SK-N-SH (cell line): ENCODE results near the gene LGR5. TPM values are rescaled to one million over a fixed set of nuclear protein-coding genes. Genes with fewer than 3 reads are reported as not detected.

Source experiments
- CTCF ChIA-PET: fragments of 300-600, 350-600 bp; formaldehyde crosslinking; extraction: SDS; loops from one replicate; lab custom pipeline; 2021; lab: Yijun Ruan, JAX
- POLR2A ChIA-PET: fragments of 350-600 bp; sonication (Branson Sonifier 250); formaldehyde crosslinking; extraction: SDS; loops from one replicate; lab custom pipeline; 2020; ENCODE audit warnings: antibody characterized with exemption, inconsistent platforms; lab: Yijun Ruan, JAX
- DNase-seq: peaks from one replicate; pipeline ENCODE4 v3.0.0; 2012
- H2AFZ ChIP-seq: fragments of 200-600 bp; sonication (generic); 2 replicates; pipeline ENCODE4 v1.8.1; 2016; ENCODE audit warnings: antibody characterized with exemption, mild to moderate bottlenecking, low read depth
- H3F3A ChIP-seq: fragments of 200-600 bp; sonication (generic); replicated peaks from 2 replicates; pipeline ENCODE3; 2016; ENCODE audit warnings: antibody characterized with exemption, mild to moderate bottlenecking; ENCODE audit not compliant: insufficient read depth
- H3K27ac ChIP-seq, 2 experiments: fragments of 200-500 bp in 1 of 2; fragments of 200-600 bp in 1 of 2; sonication (Bioruptor generic) in 1 of 2; sonication (generic), shearing (Covaris generic) in 1 of 2; 2 replicates each; pipeline versions ENCODE4 v1.5.1 to v1.6.1; 2014 to 2016; ENCODE audit warnings: low read depth in 2 of 2, inconsistent platforms in 1 of 2, low read length in 1 of 2, mild to moderate bottlenecking in 1 of 2, mixed read lengths in 1 of 2
- H3K27me3 ChIP-seq: fragments of 200-600 bp; sonication (generic), shearing (Covaris generic); 2 replicates; pipeline ENCODE4 v1.6.1; 2016; ENCODE audit warnings: mixed run types; ENCODE audit not compliant: insufficient read depth
- H3K36me3 ChIP-seq, 2 experiments: fragments of 200-500 bp in 1 of 2; fragments of 200-600 bp in 1 of 2; sonication (Bioruptor generic) in 1 of 2; sonication (generic) in 1 of 2; replicated peaks in 1 of 2; 2 replicates each; pipeline versions ENCODE3 to v1.5.1; 2014 to 2016; ENCODE audit warnings: low read length in 1 of 2, mild to moderate bottlenecking in 1 of 2; ENCODE audit not compliant: insufficient read depth in 2 of 2, control insufficient read depth in 1 of 2
- H3K4me1 ChIP-seq, 2 experiments: fragments of 200-500 bp in 1 of 2; fragments of 200-600 bp in 1 of 2; sonication (Bioruptor generic) in 1 of 2; sonication (generic), shearing (Covaris generic) in 1 of 2; 2 replicates each; pipeline versions ENCODE4 v1.5.1 to v1.6.1; 2014 to 2016; ENCODE audit warnings: low read depth in 1 of 2, low read length in 1 of 2, mixed run types in 1 of 2; ENCODE audit not compliant: insufficient read depth in 2 of 2, control insufficient read depth in 1 of 2
- H3K4me2 ChIP-seq: fragments of 200-600 bp; sonication (generic), shearing (Covaris generic); 2 replicates; pipeline ENCODE4 v1.6.1; 2017; ENCODE audit warnings: mixed run types
- H3K4me3 ChIP-seq, 2 experiments: fragments of 200-500 bp in 1 of 2; fragments of 200-600 bp in 1 of 2; sonication (Bioruptor generic) in 1 of 2; sonication (generic), shearing (Covaris generic) in 1 of 2; 2 replicates each; pipeline versions ENCODE4 v1.5.1 to v1.8.1; 2014 to 2016; ENCODE audit warnings: low read depth in 2 of 2, inconsistent platforms in 1 of 2, low read length in 1 of 2, mild to moderate bottlenecking in 1 of 2, mixed read lengths in 1 of 2, moderate library complexity in 1 of 2
- H3K79me2 ChIP-seq: fragments of 200-600 bp; sonication (generic); 2 replicates; pipeline ENCODE4 v1.8.1; 2017; ENCODE audit warnings: mild to moderate bottlenecking; ENCODE audit not compliant: insufficient read depth
- H3K9ac ChIP-seq: fragments of 200-600 bp; sonication (generic); 2 replicates; pipeline ENCODE4 v1.6.1; 2017; ENCODE audit warnings: mixed run types
- H3K9me2 ChIP-seq: fragments of 200-600 bp; sonication (generic); 2 replicates; pipeline ENCODE4 v1.6.1; 2017; ENCODE audit warnings: mixed run types
- H3K9me3 ChIP-seq: fragments of 200-600 bp; sonication (generic); 2 replicates; pipeline ENCODE4 v1.6.1; 2017; ENCODE audit warnings: mixed run types, mild to moderate bottlenecking, moderate library complexity
- H4K20me1 ChIP-seq: fragments of 200-600 bp; sonication (generic); 2 replicates; pipeline ENCODE4 v1.6.1; 2017; ENCODE audit warnings: mild to moderate bottlenecking, mixed run types; ENCODE audit not compliant: insufficient read depth
- CHD2 ChIP-seq: fragments of 150-350 bp; IDR thresholded peaks from 2 replicates; pipeline ENCODE4 v1.6.1; 2018; ENCODE audit warnings: low read length; ENCODE audit not compliant: partially characterized antibody
- CTCF ChIP-seq: fragments of 200-600 bp; sonication (generic); IDR thresholded peaks from 2 replicates; pipeline ENCODE4 v1.6.1; 2017; ENCODE audit warnings: antibody characterized with exemption, mild to moderate bottlenecking, moderate library complexity
- EP300 ChIP-seq, 2 experiments: IDR thresholded peaks; 2 replicates each; pipeline versions ENCODE4 v1.4.0 to v1.6.1; 2012; ENCODE audit warnings: borderline replicate concordance in 1 of 2, low read depth in 1 of 2, low read length in 1 of 2
- FOXM1 ChIP-seq: IDR thresholded peaks from 2 replicates; pipeline ENCODE4 v1.4.0; 2012; ENCODE audit warnings: low read depth, mild to moderate bottlenecking
- IRF3 ChIP-seq: fragments of 150-350 bp; IDR thresholded peaks from 2 replicates; pipeline ENCODE4 v1.6.1; 2016; ENCODE audit warnings: mild to moderate bottlenecking, low read depth, low read length
- JUND ChIP-seq: IDR thresholded peaks from 2 replicates; pipeline ENCODE4 v1.4.0; 2012
- NRF1 ChIP-seq: IDR thresholded peaks from 2 replicates; pipeline ENCODE4 v1.6.1; 2012; ENCODE audit warnings: low read depth, mild to moderate bottlenecking, low read length
- RAD21 ChIP-seq: IDR thresholded peaks from 2 replicates; pipeline ENCODE4 v1.6.1; 2012; ENCODE audit warnings: mild to moderate bottlenecking, low read length
- TAF1 ChIP-seq: IDR thresholded peaks from 2 replicates; pipeline ENCODE4 v1.6.1; 2012; ENCODE audit warnings: low read depth, mild to moderate bottlenecking, low read length, moderate library complexity, borderline replicate concordance
- YY1 ChIP-seq: IDR thresholded peaks from 2 replicates; pipeline ENCODE4 v1.4.0; 2012; ENCODE audit warnings: low read depth, mild to moderate bottlenecking
- WGBS: methylation state at CpG from one replicate; pipeline ENCODE4 v1.1.6; 2017; ENCODE audit warnings: low lambda C conversion rate; 5-methylcytosine and 5-hydroxymethylcytosine counted together
- polyA plus RNA-seq, 3 experiments: library from polyadenylated mRNA; depleted of rRNA; stranded (reverse); fragments of >200 nt; gene quantifications; 2 replicates each; pipeline ENCODE4 v1.2.3, GENCODE V29; 2012

Gene LGR5
- polyA plus RNA-seq, 1 of the 3 experiments (the other 2 are of a cell fraction): 1.4 TPM

DNA sequence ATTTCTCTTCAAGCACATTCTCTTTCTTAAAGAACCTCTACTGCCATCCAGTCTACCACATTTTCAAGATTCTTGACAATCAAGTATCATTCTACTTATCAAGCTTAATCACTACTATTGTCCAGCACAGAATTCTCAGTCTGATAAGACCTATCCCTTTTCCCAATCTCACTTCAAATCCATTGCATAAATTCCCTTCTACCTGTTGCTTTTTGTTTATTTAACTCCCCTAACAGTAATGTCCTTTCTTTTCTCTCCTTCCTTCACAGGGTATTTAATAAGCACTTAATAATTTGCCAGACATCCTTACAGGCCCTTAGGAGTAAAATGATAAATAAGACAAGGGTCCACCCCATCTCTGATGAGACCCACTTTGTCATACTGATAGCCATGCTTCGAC is 182.3 kb downstream of the LGR5 start:
- Histone ChIP-seq H3F3A (peaks cover 18% of the 10 kb centered on the region), H3K9me3 (no peaks in the 10 kb centered on the region), H3K36me3 (peaks cover 92 to 93% of the 10 kb centered on the region in 2 experiments), H3K9me2 (no peaks in the 10 kb centered on the region), H4K20me1 (no peaks in the 10 kb centered on the region; the same call in 1 of the 2 replicates), H3K4me2 (no peak overlapping the region), H3K27ac (no peak overlapping the region), H3K4me1 (peaks cover 0 to 6% of the 10 kb centered on the region in 2 experiments; a peak in 1 of 4 replicates), H3K9ac (no peak overlapping the region), H3K27me3 (no peaks in the 10 kb centered on the region), H3K79me2 (peaks cover 46% of the 10 kb centered on the region), H3K4me3 (no peak overlapping the region), H2AFZ (no peak overlapping the region)
- ChIA-PET POLR2A (no interaction called here), CTCF (interaction anchor here (0.6 to 1.4 kb wide), 5 partner anchors 9 to 583 kb away, joined by 3 read pairs; no protein-coding TSS in a partner anchor)
- no peak for DNase-seq
- 91% methylated on average over 1 of the region's 1 CpG for WGBS
- TF ChIP-seq TAF1: no peak
- no peak for TF ChIP-seq NRF1
- TF ChIP-seq IRF3: no peak
- no peak for TF ChIP-seq YY1

DNA sequence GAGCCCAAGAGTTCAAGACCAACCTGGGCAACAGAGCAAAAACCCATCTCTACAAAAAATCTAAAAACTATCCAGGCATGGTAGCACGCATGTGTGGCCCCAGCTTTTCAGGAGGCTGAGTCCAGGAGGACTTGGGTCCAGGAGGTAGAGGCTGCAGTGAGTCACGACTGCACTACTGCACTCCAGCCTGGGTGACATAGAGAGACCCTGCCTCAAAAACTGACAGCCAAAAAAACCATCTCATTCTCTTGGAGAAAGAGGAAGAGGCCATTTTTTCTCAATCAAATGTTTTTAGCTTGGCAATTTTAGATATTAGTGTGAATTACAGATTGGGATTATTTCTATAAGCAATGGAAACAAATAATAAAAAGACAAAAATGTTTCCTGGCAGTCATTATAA is 185.9 kb downstream of the LGR5 start:
- no peak overlapping the region for H3K27ac ChIP-seq
- H3K9ac ChIP-seq: no peak overlapping the region
- TF ChIP-seq JUND: no peak
- no peak for TF ChIP-seq CTCF
- TF ChIP-seq RAD21: no peak
- TF ChIP-seq EP300 (IDR thresholded peaks at IDR 0.05; ENCODE audit: borderline replicate concordance in 1 of 2, low read depth in 1 of 2, low read length in 1 of 2): no peak
- no peak for TF ChIP-seq FOXM1
- no peak for TF ChIP-seq CHD2
- WGBS: 100% methylated on average over 2 of the region's 2 CpGs
- ChIA-PET POLR2A (no interaction called here), CTCF (interaction anchor here (4.1 kb wide), 1 partner anchor 11 kb away, joined by 17 read pairs; no protein-coding TSS in a partner anchor)
- H3K9me2 ChIP-seq: no peaks in the 10 kb centered on the region
- peaks cover 41% of the 10 kb centered on the region for H3K79me2 ChIP-seq
- no peak overlapping the region for H3K4me3 ChIP-seq
- peaks cover 38% of the 10 kb centered on the region for H3F3A ChIP-seq
- no peaks in the 10 kb centered on the region for H3K27me3 ChIP-seq
- no peaks in the 10 kb centered on the region for H3K9me3 ChIP-seq
- peaks cover 0 to 17% of the 10 kb centered on the region in 2 experiments; a peak in 2 of 4 replicates for H3K4me1 ChIP-seq
- H3K36me3 ChIP-seq: peaks cover 91 to 96% of the 10 kb centered on the region in 2 experiments
- no peak overlapping the region for H3K4me2 ChIP-seq
- H4K20me1 ChIP-seq: no peaks in the 10 kb centered on the region; the same call in 1 of the 2 replicates
- H2AFZ ChIP-seq: no peak overlapping the region
- no peak for DNase-seq
